Activated naive CD4-positive, alpha-beta T cell treated with anti-CD3 and anti-CD28 coated beads, Interleukin-2, amount 50 U/mL, for 16 hours (primary cell): ENCODE results near the gene MAGIX.

Experiments used
- DNase-seq: peaks from one replicate; pipeline ENCODE4 v3.0.0-alpha.2; 2020

The MAGIX gene

DNA sequence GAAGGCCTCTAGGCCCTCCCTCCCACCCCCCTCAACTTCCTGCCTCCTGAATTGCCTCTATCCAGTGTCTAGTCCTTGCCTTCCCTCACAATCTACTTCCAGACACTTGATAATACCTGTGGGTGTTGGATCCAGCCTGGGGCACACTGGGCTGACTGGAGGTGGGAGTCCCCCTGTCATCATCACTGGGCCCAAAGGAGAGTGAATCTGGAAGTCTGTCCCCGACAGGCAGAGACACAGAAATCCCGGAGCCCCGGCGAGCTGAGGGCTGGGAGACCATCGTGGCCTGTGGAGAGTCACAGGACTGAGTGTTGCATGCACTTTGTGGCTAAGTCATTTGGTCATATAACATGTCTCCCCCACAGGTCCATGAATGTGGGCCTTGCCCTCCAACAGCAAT is 45.8 kb downstream of the MAGIX start:
- no peak for DNase-seq

DNA sequence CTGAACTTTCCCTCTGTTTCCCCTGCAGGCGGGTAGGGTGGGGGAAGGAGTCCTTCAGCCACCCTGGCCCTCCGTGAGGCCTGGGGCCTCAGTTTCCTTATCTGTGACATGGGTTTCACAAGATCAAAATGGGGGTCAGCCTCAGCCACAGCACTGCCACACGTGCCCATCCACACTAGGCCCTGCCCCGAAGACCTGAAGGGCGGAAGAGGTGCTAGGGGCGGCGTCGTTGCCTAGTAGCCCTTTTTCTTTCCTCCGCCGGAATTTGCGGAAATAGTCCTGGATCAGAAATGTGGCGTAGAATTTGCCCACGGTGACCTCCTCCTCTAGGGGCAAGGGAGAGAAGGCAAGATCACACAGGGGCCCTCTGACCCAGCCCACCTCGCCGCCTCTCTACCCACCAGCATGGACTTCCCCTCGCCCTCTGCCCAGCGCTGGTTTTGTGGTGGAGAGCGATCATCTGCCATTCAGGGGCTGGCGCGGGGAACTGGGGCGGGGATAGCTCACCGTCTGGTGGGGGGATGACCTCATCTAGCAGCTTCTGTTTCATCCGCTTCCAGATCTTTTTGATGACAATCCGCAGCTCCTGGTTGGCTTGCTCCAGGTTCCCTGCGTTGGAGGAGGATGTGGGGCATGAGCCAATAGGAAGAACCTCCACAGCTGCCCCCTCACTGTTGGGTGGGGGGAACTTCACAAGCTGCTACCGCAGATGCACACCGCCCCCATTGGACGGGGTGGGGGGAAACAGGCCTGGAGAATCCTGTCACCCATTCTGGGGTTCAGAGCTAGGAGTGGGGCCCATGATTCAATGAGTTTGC is 47.1 kb downstream of the MAGIX start:
- DNase-seq: no peak

DNA sequence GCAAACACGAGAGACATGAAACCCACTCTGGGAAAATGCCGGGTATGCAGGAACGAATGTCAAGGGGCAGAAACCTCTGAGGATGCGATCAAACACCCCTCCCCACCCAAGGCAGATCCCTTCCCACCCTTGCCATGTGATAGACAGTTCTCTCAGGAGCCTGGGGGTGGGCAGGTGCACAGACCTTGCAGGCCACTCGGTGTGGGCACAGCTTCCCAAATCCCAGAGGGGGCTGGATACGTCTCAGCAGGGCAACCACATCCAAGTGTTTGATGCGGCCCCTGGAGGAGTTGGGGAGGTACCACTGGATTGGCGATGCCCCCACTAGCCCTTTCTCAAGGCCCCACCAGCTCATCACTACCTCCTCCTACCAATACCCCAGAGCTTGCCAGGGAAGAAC is 47.8 kb downstream of the MAGIX start:
- no peak for DNase-seq

DNA sequence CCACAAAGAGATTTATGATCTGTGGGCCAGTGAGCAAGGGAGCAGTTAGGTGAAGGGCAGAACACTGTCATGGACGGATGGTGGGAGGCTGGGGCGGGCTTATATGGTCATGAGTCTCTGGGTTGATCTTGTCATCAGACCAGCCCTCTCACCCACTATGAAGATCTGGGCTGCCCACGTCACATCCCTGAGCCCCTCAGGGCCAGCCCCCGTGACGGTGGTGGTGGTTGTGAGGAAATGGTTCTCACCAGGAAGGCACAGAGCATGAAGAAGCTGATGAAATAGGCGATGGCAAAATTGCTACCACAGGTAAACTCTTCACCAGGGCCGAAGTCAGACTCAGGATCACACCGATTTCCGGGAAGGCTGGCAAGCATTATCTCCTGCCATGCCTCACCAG is 48.5 kb downstream of the MAGIX start:
- no peak for DNase-seq

DNA sequence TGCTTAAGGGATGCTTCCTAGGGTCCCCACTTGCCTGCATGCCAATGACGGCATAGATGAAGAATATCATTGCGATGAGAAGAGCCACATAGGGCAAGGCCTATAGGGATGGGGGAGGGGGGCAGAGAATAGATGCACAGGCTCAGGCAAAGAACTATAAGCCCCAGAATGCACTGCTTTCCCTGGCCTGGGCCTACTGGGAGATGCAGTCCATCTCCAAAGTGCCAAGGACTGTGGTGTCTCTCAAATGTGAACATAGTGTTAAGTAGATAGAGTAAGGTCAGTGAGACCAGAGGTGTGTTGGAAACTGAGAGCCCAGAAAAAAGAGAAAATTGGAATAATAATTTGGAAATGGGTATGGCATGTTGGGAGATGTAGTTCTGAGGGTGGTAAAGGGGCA is 49.7 kb downstream of the MAGIX start:
- DNase-seq: no peak

DNA sequence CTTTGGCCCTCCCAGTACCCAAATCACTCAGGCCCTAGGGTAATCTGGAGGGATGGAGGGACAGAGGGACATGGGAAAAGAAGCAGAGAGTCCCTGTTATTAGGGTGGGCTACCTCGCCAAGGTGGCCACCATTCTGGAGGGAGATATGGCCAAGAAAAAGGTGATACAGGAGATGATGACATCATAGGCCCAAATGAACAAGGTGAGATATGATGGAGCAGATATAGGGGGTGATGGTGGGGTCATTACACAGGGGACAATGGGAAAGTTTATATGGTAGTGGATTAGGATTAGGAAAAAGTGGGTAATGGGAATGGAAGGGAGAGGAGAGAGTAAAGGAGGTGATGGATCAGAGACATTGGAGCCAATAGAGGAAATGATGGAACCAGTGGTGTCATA is 50.3 kb downstream of the MAGIX start:
- DNase-seq: no peak

DNA sequence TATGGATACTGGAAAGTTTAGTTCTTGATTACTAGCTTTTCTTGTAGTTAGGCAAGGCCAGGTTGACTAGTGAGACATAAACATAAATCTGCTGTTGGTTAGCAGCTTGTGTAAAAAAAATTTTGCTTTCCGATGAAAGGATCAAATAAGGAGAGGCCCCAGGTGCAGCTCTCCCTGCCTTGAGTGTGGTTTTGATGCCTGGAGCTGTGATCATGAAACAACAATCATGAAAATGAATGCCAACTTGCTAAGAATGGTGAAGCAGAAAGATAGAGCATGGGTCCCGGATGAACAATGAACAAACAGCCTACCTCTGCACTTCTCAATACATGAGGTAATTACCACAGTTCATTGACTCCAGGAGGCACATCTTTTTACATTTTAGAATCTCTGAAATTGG is 51.9 kb downstream of the MAGIX start:
- no peak for DNase-seq

DNA sequence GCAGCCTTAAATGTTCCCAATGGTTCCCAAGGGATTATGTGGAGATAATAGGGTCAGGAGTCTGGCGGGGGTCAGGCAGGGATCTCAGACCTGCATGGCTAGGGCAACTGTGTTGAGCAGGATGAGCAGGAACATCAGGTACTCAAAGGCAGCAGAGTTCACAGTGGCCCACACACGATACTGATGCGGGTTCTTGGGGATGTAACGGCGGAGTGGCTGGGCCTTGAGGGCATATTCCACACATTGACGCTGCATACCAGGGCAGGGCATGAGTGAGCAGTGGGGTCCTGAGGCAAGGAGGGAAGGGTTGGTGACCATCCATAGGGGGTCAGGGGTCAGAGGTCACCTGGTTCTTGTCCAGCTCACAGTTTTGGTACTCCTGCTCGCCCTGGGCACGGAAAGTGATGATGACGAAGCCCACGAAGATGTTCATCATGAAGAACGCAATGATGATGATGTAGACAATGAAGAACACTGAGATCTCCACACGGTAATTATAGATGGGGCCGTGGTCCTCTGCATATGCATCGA is 52.5 kb downstream of the MAGIX start:
- DNase-seq: no peak
